NCI-H2081 (cell line): Measurements from ENCODE around the gene VAMP4.
"Not testable (repeated sequence)": the region's sequence is repeated elsewhere in the genome, so short reads cannot be mapped to it uniquely, and the experiment has no call there.

Experiments
- DNase-seq, 2 experiments: peaks; one replicate each; lab custom pipeline; 2025; lab: John Stamatoyannopoulos, UW

VAMP4 gene

GRCh38 chr1:171751221-171751620 lies 9.4 kb upstream of the VAMP4 start:
- no peak for DNase-seq

DNA sequence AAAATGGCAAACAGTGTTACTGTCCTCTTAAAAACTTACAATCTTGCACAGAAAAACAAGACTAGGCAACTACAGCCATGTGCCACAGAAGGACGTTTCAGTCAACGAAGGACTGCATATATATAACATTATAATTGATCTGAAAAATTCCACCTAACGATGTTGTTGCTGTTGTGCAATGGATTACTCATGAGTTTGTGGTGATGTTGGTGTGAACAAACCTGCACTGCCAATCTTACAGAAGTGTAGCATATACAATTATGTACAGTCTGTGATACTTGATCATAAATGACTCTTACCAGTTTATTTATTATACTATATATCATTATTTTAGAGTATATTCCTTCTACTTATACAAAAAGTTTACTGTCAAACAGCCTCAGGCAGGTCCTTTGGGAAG lies 6.8 kb upstream of the VAMP4 start:
- no peak for DNase-seq

DNA sequence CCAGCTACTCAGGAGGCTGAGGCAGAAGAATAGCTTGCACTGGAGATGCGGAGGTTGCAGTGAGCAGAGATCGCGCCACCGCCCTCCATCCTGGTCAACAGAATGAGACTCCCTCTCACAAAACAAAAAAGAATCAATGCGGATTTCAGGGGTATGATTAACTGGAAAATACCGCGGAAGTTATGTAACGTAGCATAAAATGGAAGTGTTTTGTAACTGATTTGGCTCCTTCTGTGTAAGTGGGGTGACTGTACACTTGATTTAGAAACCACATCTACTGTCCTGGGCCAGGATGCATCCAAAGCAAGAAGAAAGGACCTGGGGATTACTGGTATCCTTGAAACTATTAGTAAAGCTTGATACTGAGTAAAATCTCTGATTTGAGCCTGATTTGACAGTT lies 3.1 kb upstream of the VAMP4 start:
- DNase-seq = no peak

GRCh38 chr1:171743081-171743870 lies 1.4 kb upstream of the VAMP4 start:
- DNase-seq = no peak

- DNase-seq = peak; percentile 28 to 57
Observed at GRCh38 chr1:171742577-171742922, 685 bp upstream of the VAMP4 start.

GRCh38 chr1:171740987-171741871 lies 636 bp downstream of the VAMP4 start:
- DNase-seq = peak; percentile 24 to 62

DNA sequence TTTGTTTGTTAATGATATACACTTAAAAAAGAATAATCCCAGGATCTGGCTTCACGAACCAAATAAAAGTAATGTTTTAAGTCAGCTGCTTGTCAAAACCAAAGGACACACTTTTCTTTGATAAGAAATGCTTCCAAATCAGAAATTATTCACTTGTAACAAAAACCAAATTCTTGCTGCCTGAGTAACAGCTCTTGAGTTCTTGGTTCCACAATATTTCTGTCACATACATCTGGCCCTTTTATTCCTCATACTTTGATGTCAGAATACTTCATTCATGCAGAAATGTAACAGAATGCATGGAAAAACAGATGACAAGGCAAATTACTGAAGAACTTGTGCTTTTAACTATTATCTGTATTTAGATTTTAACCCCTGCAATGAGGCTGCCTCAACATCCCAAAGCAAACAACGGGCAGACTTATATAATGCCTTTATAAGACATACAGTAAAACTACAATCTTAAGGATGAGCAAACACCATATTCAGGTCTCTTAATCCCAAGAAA lies 1.5 kb downstream of the VAMP4 start:
- no peak for DNase-seq

GRCh38 chr1:171739656-171740055 lies 2.2 kb downstream of the VAMP4 start:
- DNase-seq = no peak

DNA sequence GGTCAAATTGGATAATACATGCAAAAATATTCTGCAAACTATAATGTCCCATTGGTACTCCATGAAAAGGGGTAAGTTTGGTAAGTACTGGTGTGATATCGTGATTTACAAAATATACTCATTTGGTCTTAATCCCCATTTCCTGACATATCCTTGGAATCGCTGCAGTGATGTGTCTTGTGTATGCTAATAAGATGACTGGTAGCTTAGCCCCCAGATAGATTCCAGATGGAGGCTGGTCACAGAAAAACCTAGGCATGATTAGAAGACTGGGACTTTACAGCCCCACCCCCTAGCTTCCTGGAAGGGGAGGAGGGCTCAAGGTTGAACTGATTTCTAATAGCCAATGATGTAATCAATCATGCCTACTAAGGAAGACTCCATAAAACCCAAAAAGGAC lies 3.0 kb downstream of the VAMP4 start:
- no peak for DNase-seq

DNA sequence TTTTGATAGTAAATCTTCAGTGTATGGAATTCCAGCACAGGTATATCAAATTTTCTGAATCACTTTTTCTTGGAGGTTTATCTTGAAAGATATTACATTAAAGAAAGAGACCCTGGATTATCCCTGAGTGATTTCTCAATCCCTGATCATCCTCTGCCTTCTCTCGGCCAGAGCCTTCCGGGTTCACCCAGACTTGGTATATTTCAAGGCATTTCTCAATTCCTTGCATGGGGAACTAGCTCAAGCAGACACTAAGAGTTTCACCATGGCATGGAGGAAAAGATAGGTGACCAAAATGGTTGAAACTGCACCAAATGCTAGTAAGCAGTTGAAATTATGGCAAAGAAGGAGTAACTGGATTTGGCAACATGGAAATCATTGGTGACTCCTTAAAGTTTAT lies 5.7 kb downstream of the VAMP4 start:
- no peak for DNase-seq

DNA sequence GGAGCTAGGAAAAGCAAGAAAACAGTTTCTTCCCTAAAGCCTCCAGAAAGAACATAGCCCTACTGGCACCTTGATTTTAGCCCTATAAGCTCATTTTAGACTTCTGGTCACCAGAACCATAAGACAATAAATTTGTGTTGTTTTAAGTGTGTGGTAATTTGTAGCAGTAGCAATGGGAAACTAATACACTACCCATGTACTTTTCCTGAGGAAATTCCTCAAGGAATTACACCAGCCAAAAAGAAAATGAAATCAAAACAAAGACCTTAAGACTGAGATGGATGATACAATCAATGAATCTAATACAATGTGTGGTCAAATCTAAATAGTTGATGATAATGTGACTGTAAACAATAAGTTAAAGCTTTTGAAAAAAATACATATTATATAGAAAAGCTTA lies 11.8 kb downstream of the VAMP4 start:
- DNase-seq = no peak

GRCh38 chr1:171727778-171728177 lies 14.1 kb downstream of the VAMP4 start:
- DNase-seq = no peak

DNA sequence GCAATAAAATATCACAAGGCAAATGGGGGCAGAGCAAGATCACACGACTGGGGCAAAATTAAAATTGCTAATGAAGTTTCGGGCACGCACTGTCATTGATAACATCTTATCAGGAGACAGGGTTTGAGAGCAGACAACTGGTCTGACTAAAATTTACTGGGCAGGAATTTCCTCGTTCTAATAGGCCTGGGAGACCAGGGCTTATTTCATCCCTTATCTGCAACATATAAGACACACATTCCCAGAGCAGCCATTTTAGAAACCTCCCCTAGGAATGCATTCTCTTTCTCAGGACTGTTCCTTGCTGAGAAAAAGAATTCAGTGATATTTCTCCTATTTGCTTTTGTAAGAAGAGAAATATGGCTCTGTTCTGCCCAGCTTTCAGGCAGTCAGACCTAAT lies 18.7 kb downstream of the VAMP4 start:
- DNase-seq = not testable (repeated sequence)

GRCh38 chr1:171718848-171719247 lies 23.0 kb downstream of the VAMP4 start:
- DNase-seq = no peak

- DNase-seq = no peak
Observed at GRCh38 chr1:171718216-171718615, 23.6 kb downstream of the VAMP4 start.

- no peak for DNase-seq
Observed at GRCh38 chr1:171717062-171717718, 24.7 kb downstream of the VAMP4 start.

DNA sequence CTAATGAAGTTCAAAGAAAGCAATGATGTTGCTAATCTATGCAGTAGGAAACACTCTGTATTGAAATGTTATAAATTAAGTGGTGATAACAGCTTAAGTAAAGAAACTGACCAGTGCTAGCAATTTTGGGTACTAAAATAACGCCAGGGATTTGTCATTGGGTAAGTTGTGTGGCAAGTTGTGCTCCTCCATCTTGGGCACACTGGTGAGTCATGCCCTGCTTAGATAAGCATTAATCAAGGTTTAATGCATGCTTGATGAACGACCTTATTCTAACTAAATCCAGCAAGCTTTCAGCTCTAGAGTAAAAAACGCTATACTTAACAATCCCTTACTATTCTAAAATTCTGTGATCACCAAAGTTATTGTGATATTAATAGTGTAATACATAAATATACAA lies 25.2 kb downstream of the VAMP4 start:
- DNase-seq = no peak

DNA sequence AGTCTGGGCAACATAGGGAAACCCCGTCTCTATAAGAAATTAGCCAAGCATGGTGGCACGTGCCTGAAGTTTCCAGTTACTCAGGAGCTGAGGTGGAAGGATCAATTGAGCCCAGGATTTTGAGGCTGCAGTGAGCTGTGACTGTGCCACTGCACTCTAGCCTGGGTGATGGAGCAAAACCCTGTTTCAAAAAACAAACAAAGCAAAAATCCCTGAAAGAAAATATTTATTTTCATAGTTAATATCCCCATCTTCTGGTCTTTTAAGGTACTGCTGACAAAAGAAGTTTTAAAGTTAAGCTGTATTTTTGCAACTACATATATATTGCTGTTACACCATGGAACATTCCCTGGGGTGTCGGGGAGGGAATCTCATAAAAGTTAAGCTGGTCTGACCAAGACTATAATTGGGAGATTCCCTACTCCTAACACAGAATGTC lies 26.0 kb downstream of the VAMP4 start:
- DNase-seq = no peak

DNA sequence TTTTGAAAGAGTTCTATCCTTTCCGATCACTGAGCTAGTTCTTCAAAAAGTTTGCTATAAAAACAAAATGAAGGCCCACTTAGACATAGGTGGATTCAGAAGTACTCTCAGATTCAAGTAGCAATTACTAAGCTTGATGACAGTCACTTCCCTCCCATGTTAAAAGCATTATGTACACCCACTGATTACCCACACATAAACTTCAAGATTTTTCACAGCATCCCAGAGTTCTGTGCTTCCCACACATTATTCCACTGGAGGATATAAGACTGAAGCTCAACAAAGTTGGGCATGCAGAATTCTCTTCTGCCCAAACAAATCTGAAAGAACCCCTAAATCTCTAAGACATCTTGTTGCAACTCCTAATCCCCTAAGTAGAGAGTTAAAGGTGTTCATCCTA lies 29.5 kb downstream of the VAMP4 start:
- DNase-seq = no peak

DNA sequence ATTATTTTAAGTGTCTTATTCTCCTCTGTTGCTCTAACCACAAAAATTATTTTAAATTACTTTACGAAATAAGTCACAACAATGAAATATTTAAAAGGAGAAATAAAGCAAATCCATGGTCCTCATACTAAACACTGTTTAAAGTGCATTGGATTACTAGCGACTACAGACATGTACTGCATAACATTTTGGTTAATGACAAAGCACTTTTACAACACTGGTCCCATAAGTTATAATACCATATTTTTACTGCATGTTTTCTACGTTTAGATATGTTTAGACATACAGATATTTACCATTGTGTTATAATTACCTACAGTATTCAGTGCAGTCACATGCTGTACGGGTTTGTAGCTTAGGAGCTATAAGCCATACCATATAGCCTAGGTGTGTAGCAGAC lies 30.2 kb downstream of the VAMP4 start:
- DNase-seq = no peak

DNA sequence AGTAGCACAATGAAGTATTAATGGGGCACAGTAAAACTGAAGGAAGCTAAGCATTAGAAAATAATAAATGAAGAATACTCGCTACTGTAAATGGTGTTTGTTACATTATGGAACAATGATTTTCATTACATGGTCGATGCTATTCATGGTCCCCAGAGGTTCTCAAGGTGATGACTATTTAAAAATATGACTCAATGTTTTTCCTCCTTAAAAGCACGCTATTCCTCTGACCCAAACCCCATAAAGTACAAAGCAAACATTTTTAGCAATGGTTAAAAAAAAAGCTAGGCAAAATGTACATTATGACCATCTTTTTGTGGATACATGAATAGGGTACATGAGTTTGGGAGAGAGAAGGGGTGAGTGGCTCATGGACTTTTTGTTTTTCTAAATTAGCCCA lies 34.3 kb downstream of the VAMP4 start:
- no peak for DNase-seq

DNA sequence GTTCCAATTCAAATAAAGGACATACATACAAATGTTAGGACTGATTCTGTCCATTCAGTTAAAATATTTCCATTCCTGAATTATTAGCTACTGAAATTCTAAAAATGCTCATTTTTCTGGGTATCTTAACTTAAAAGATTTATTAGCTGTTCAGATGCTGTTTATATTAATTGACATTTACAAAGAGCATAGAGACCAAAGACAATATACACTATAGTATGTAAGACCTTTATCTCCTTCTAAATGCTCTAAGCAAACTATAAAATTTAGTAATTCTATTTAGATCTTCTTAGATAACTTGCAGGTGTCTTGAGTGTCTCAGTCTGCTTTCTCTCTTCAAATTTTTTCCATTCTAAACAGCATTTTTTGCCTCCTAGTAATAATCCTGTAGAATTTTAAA lies 39.3 kb downstream of the VAMP4 start:
- no peak for DNase-seq

- DNase-seq = no peak
Observed at GRCh38 chr1:171699531-171699930, 42.3 kb downstream of the VAMP4 start.
